WTC11 (cell line): ENCODE data around the gene FANK1.

Experiments
- TP53 ChIP-seq: sonication (generic); formaldehyde crosslinking; IDR thresholded peaks from 2 replicates; pipeline ENCODE4 v1.8.1; 2023; ENCODE audit warnings: mild to moderate bottlenecking, missing genetic modification reagents
- TF ChIP-seq, protein P1 (sequence below): fragments of 200-600 bp; IDR thresholded peaks from 2 replicates; pipeline ENCODE4 v1.8.0; 2022; ENCODE audit warnings: antibody characterized with exemption

DNA sequence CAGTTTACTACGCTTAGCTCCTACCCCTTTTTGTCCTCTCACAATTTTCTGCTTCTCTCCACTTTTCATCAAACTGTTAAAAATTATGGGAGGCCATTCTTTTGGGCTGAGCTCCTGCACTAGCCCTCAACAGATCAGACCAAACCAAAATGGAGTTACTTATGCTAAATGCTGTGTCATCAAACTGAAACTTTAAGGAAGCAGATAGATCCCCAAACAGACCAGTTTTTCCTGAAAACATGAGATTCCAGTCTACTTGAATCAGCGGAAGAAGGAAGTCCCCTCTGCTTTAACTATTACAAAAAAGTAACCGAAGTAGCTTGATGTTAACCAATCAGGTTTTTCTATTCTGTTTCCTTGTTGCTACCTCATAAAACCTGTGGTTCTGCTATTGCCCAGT, 20.6 kb downstream of the FANK1 start:
- TF ChIP-seq, protein P1, sequence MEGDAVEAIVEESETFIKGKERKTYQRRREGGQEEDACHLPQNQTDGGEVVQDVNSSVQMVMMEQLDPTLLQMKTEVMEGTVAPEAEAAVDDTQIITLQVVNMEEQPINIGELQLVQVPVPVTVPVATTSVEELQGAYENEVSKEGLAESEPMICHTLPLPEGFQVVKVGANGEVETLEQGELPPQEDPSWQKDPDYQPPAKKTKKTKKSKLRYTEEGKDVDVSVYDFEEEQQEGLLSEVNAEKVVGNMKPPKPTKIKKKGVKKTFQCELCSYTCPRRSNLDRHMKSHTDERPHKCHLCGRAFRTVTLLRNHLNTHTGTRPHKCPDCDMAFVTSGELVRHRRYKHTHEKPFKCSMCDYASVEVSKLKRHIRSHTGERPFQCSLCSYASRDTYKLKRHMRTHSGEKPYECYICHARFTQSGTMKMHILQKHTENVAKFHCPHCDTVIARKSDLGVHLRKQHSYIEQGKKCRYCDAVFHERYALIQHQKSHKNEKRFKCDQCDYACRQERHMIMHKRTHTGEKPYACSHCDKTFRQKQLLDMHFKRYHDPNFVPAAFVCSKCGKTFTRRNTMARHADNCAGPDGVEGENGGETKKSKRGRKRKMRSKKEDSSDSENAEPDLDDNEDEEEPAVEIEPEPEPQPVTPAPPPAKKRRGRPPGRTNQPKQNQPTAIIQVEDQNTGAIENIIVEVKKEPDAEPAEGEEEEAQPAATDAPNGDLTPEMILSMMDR: no peak
- TF ChIP-seq TP53: no peak
